ENCODE data around the gene ZNF774.
"Not testable (repeated sequence)": the region's sequence is repeated elsewhere in the genome, so short reads cannot be mapped to it uniquely, and the experiment has no call there.

ZNF774 gene

GRCh38 chr15:90344662-90345061, 7.4 kb upstream of the ZNF774 start:
- H3K4me3 ChIP-seq (replicated peaks; ENCODE audit: low read depth, low read length): no peak overlapping the region
- no peak for TF ChIP-seq CTCF (IDR thresholded peaks at IDR 0.05; ENCODE audit: low read length, missing control alignments)
- no peak for DNase-seq (ENCODE audit: low read depth)

DNA sequence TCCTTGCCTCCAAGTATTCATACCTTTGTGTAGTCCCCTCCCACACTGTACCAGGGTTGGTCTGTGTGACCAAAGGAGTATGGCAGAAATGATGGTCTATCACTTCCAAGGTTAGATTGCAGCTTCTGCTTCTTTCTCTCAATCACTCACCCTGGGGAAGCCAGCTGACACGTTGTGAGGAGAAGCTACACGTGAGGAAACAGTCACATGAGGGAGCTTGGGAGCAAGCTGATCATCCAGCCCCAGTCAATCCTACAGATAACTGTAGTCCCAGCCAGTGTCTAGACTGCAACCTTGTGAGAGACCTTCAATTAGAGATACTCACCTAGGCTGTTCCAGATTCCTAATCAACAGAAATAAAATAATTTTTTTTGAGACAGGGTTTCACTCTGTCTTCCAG, 6.2 kb upstream of the ZNF774 start:
- no peak for TF ChIP-seq CTCF (IDR thresholded peaks at IDR 0.05; ENCODE audit: low read length, missing control alignments)
- H3K4me3 ChIP-seq (replicated peaks; ENCODE audit: low read depth, low read length): no peak overlapping the region
- no peak for DNase-seq (ENCODE audit: low read depth)

DNA sequence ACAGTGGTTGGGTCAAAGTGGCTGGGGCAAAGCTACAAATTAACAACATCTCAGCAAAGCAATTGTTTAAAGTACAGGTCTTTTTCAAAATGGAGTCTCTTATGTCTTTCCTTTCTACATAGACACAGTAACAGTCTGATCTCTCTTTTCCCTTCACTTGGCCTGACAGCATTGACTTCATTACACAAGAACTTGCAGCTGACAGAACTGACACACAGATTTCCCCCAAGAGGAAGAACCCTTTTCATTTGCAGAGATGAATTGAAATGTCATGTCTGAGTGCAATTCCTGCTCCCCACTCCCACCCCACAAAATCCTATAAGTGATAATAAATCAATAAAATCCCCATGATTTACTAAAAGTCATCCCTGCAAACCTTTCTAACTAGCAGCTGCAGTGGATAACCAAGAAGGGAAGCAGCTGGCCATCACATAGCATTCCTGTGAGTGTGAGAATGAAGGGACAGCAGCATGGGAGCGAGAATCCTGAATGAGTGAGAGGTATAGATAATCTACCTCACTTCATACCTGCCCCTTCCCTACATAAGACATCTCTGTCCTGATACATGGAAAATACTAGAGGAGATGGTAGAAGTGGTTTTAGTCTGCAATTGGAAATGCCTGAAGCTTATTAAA, 4.5 kb upstream of the ZNF774 start:
- not testable (repeated sequence) for DNase-seq (ENCODE audit: low read depth); H3K4me3 ChIP-seq (replicated peaks; ENCODE audit: low read depth, low read length)

GRCh38 chr15:90348456-90348855, 3.6 kb upstream of the ZNF774 start:
- TF ChIP-seq CTCF (IDR thresholded peaks at IDR 0.05; ENCODE audit: low read length, missing control alignments): no peak
- DNase-seq (ENCODE audit: low read depth): no peak
- no peak overlapping the region for H3K4me3 ChIP-seq (replicated peaks; ENCODE audit: low read depth, low read length)

DNA sequence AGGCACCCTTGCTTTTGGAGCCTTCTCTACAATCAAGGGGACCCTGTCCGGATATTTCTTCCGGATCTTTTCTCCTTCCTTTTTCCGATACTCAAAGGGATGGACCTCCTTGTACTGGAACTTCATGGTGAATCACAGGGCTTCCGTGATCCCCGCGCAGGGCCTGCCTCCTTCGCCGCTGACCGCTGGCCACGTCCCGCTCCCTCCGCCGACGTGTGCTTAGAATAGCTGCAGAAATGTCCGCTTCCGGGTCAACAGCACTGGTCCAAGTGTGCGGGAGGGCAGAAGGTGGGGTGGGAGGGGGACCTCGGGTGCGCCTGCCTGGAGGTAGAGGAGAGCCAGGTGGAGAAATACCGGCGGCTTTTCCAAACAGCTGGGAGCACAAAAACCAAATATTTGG, 3.0 kb upstream of the ZNF774 start:
- DNase-seq (ENCODE audit: low read depth): no peak
- no peak for TF ChIP-seq CTCF (IDR thresholded peaks at IDR 0.05; ENCODE audit: low read length, missing control alignments)
- H3K4me3 ChIP-seq (replicated peaks; ENCODE audit: low read depth, low read length): no peak overlapping the region

GRCh38 chr15:90349821-90350220, 2.3 kb upstream of the ZNF774 start:
- DNase-seq (ENCODE audit: low read depth): no peak
- H3K4me3 ChIP-seq (replicated peaks; ENCODE audit: low read depth, low read length): no peak overlapping the region
- TF ChIP-seq CTCF (IDR thresholded peaks at IDR 0.05; ENCODE audit: low read length, missing control alignments): no peak

DNA sequence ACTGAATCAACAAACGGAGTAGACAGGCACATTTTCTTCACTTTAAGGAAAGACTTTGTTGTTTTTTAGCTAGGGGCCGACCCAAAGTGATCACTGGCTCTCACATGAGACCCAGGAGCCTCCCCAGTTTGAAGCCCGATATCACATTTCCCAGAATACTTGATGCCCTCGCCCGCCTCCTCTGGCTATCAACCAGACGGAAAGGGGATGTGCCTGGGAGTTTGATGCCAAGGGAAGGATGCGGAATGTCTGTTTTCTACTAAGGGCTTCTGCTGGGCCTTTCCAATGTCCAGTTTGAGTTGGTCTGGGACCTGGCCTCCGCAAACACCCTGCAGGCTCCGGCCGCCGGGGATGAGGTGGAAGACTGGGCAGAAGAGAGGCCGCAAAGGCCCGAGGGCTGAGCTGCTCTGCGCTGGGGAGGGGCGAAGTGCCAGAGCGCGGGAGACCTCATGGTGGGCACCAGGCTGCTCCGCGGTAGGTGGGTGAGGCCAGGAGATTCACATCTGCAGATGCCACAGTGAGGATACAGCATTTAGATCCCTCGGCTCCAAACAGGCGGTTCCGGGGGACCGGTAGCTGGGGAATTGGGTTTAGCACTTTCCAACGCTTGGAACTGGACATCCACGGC, 491 bp upstream of the ZNF774 start:
- DNase-seq (ENCODE audit: low read depth): no peak
- no peak for TF ChIP-seq CTCF (IDR thresholded peaks at IDR 0.05; ENCODE audit: low read length, missing control alignments)
- peak overlapping the region; percentile 88 for H3K4me3 ChIP-seq (replicated peaks; ENCODE audit: low read depth, low read length)
